Activated CD8-positive, alpha-beta memory T cell treated with anti-CD3 and anti-CD28 coated beads, Interleukin-2, amount 50 U/mL, for 1 hour (primary cell): ENCODE measurements around the gene DNAJB6.

Experiments
- DNase-seq: peaks from one replicate; pipeline ENCODE4 v3.0.0-alpha.2; 2020; ENCODE audit errors: extremely low read depth

The DNAJB6 gene

GRCh38 chr7:157428554-157428945, 91.7 kb downstream of the DNAJB6 start:
- DNase-seq, result no peak

GRCh38 chr7:157429001-157429679, 92.3 kb downstream of the DNAJB6 start:
- no peak for DNase-seq

- no peak for DNase-seq
These were observed 92.9 kb downstream of the DNAJB6 start for GRCh38 chr7:157429680-157430224.

- DNase-seq, result no peak
These were observed 93.9 kb downstream of the DNAJB6 start for GRCh38 chr7:157430721-157431120.

- no peak for DNase-seq
These were observed 94.6 kb downstream of the DNAJB6 start for GRCh38 chr7:157431173-157431950.

GRCh38 chr7:157431951-157432540, 95.2 kb downstream of the DNAJB6 start:
- DNase-seq, result no peak

GRCh38 chr7:157432541-157432956, 95.7 kb downstream of the DNAJB6 start:
- DNase-seq, result no peak

GRCh38 chr7:157432957-157433576, 96.3 kb downstream of the DNAJB6 start:
- peak; percentile 19 for DNase-seq

- no peak for DNase-seq
These were observed 96.8 kb downstream of the DNAJB6 start for GRCh38 chr7:157433628-157434027.

- DNase-seq, result no peak
These were observed 97.4 kb downstream of the DNAJB6 start for GRCh38 chr7:157434231-157434630.

- DNase-seq, result no peak
These were observed 97.9 kb downstream of the DNAJB6 start for GRCh38 chr7:157434701-157435100.

- DNase-seq, result no peak
These were observed 99.3 kb downstream of the DNAJB6 start for GRCh38 chr7:157436076-157436475.

GRCh38 chr7:157436763-157437480, 100.1 kb downstream of the DNAJB6 start:
- no peak for DNase-seq

- DNase-seq, result no peak
These were observed 100.8 kb downstream of the DNAJB6 start for GRCh38 chr7:157437519-157438061.

- DNase-seq, result no peak
These were observed 101.6 kb downstream of the DNAJB6 start for GRCh38 chr7:157438121-157439025.

GRCh38 chr7:157439149-157439548, 102.3 kb downstream of the DNAJB6 start:
- no peak for DNase-seq

GRCh38 chr7:157439761-157440160, 103.0 kb downstream of the DNAJB6 start:
- no peak for DNase-seq

GRCh38 chr7:157440346-157441022, 103.7 kb downstream of the DNAJB6 start:
- no peak for DNase-seq

GRCh38 chr7:157441023-157441399, 104.2 kb downstream of the DNAJB6 start:
- no peak for DNase-seq

- no peak for DNase-seq
These were observed 105.7 kb downstream of the DNAJB6 start for GRCh38 chr7:157442456-157442855.
